ENCODE measurements around the gene RFWD3.

DNA sequence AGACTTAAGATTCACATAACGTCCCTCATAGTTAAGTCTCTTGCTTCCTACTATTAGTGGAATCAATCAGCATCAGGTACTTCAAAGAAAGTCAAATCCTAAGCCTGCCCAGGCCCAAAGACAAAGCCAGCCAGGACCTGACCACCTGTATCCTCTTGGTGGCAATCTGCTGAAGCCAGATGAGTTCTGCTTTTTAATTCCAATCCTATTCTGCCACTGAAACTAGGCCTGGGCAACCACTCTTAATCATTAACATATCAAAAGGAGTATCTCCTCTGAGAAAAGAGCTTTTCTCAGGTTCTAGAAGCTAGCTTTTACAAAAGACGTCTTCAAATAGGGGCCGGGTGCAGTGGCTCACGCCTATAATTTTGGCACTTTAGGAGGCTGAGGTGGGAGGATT is 44.7 kb downstream of the RFWD3 start:
- TF ChIP-seq, protein P1, sequence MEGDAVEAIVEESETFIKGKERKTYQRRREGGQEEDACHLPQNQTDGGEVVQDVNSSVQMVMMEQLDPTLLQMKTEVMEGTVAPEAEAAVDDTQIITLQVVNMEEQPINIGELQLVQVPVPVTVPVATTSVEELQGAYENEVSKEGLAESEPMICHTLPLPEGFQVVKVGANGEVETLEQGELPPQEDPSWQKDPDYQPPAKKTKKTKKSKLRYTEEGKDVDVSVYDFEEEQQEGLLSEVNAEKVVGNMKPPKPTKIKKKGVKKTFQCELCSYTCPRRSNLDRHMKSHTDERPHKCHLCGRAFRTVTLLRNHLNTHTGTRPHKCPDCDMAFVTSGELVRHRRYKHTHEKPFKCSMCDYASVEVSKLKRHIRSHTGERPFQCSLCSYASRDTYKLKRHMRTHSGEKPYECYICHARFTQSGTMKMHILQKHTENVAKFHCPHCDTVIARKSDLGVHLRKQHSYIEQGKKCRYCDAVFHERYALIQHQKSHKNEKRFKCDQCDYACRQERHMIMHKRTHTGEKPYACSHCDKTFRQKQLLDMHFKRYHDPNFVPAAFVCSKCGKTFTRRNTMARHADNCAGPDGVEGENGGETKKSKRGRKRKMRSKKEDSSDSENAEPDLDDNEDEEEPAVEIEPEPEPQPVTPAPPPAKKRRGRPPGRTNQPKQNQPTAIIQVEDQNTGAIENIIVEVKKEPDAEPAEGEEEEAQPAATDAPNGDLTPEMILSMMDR (conservative IDR thresholded peaks at IDR 0.05 in 1 of 2, IDR thresholded peaks at IDR 0.05 in 1 of 2; ENCODE audit: low read depth in 1 of 2, low read length in 2 of 2), result no peak
- TF ChIP-seq EZH2 (IDR thresholded peaks at IDR 0.05; ENCODE audit: low read length, missing control alignments), result no peak
